ENCODE measurements around the gene TDRD5. TPM values are rescaled to one million over a fixed set of nuclear protein-coding genes. Genes with fewer than 3 reads are reported as not detected.

The TDRD5 gene
- not detected in 2 replicates for total RNA-seq (2012; rRNA removed)

GRCh38 chr1:179591592-179592580 lies at the start of gene TDRD5:
Gene TDRD5, plus strand, starts transcription at chr1:179591832. Its CDS starts 784 bp downstream, at chr1:179592616.
- Histone ChIP-seq H3K4me1 (ENCODE audit: control insufficient read depth, insufficient read depth, low read length) (no peaks in the 10 kb centered on the region), H3K27me3 (ENCODE audit: control insufficient read depth, insufficient read depth, low read length) (peaks cover 50% of the 10 kb centered on the region), H3K9ac (ENCODE audit: low read depth, low read length) (no peak within 1 kb of the TSS), H3K36me3 (ENCODE audit: insufficient read depth, low read length) (no peaks in the 10 kb centered on the region), H3K4me2 (ENCODE audit: low read length) (no peak within 1 kb of the TSS), H3K9me3 (replicated peaks; ENCODE audit: low read length) (no peaks in the 10 kb centered on the region), H3K4me3 (ENCODE audit: low read length) (no peak within 1 kb of the TSS)

GRCh38 chr1:179545321-179545720 lies 46.3 kb upstream of the TDRD5 start:
- Histone ChIP-seq H3K4me3 (ENCODE audit: low read length) (no peak overlapping the region), H3K9me3 (replicated peaks; ENCODE audit: low read length) (no peaks in the 10 kb centered on the region)

GRCh38 chr1:179547021-179547535 lies 44.6 kb upstream of the TDRD5 start:
- Histone ChIP-seq H3K9ac (ENCODE audit: low read depth, low read length) (no peak overlapping the region), H3K4me3 (ENCODE audit: low read length) (no peak overlapping the region), H3K4me1 (ENCODE audit: control insufficient read depth, insufficient read depth, low read length) (no peaks in the 10 kb centered on the region), H3K4me2 (ENCODE audit: low read length) (no peak overlapping the region), H3K9me3 (replicated peaks; ENCODE audit: low read length) (no peaks in the 10 kb centered on the region), H3K36me3 (ENCODE audit: insufficient read depth, low read length) (no peaks in the 10 kb centered on the region), H3K27me3 (ENCODE audit: control insufficient read depth, insufficient read depth, low read length) (peaks cover under 1% of the 10 kb centered on the region)

More at GRCh38 chr1:179545321-179545720, 46.3 kb upstream of the TDRD5 start:
- Histone ChIP-seq H3K4me1 (ENCODE audit: control insufficient read depth, insufficient read depth, low read length) (no peaks in the 10 kb centered on the region), H3K9ac (ENCODE audit: low read depth, low read length) (no peak overlapping the region), H3K36me3 (ENCODE audit: insufficient read depth, low read length) (no peaks in the 10 kb centered on the region), H3K27me3 (ENCODE audit: control insufficient read depth, insufficient read depth, low read length) (no peaks in the 10 kb centered on the region), H3K4me2 (ENCODE audit: low read length) (no peak overlapping the region)

- H3K4me2 ChIP-seq (ENCODE audit: low read length) = no peak overlapping the region
- no peaks in the 10 kb centered on the region for H3K9me3 ChIP-seq (replicated peaks; ENCODE audit: low read length)
- H3K4me1 ChIP-seq (ENCODE audit: control insufficient read depth, insufficient read depth, low read length) = no peaks in the 10 kb centered on the region
- no peak overlapping the region for H3K9ac ChIP-seq (ENCODE audit: low read depth, low read length)
- H3K27me3 ChIP-seq (ENCODE audit: control insufficient read depth, insufficient read depth, low read length) = peaks cover 7% of the 10 kb centered on the region
- H3K36me3 ChIP-seq (ENCODE audit: insufficient read depth, low read length) = no peaks in the 10 kb centered on the region
- H3K4me3 ChIP-seq (ENCODE audit: low read length) = no peak overlapping the region
Observed at GRCh38 chr1:179548666-179549367, 42.8 kb upstream of the TDRD5 start.

GRCh38 chr1:179549368-179549700 lies 42.3 kb upstream of the TDRD5 start:
- Histone ChIP-seq H3K9ac (ENCODE audit: low read depth, low read length) (no peak overlapping the region), H3K27me3 (ENCODE audit: control insufficient read depth, insufficient read depth, low read length) (peaks cover 7% of the 10 kb centered on the region), H3K36me3 (ENCODE audit: insufficient read depth, low read length) (no peaks in the 10 kb centered on the region), H3K4me1 (ENCODE audit: control insufficient read depth, insufficient read depth, low read length) (no peaks in the 10 kb centered on the region), H3K4me3 (ENCODE audit: low read length) (no peak overlapping the region), H3K4me2 (ENCODE audit: low read length) (no peak overlapping the region), H3K9me3 (replicated peaks; ENCODE audit: low read length) (no peaks in the 10 kb centered on the region)

GRCh38 chr1:179550746-179551682 lies 40.6 kb upstream of the TDRD5 start:
- Histone ChIP-seq H3K9me3 (replicated peaks; ENCODE audit: low read length) (no peaks in the 10 kb centered on the region), H3K27me3 (ENCODE audit: control insufficient read depth, insufficient read depth, low read length) (peaks cover 7% of the 10 kb centered on the region), H3K9ac (ENCODE audit: low read depth, low read length) (no peak overlapping the region), H3K4me1 (ENCODE audit: control insufficient read depth, insufficient read depth, low read length) (no peaks in the 10 kb centered on the region), H3K4me2 (ENCODE audit: low read length) (no peak overlapping the region), H3K4me3 (ENCODE audit: low read length) (no peak overlapping the region), H3K36me3 (ENCODE audit: insufficient read depth, low read length) (no peaks in the 10 kb centered on the region)

GRCh38 chr1:179554427-179554826 lies 37.2 kb upstream of the TDRD5 start:
- no peaks in the 10 kb centered on the region for H3K9me3 ChIP-seq (replicated peaks; ENCODE audit: low read length)
- peaks cover 7% of the 10 kb centered on the region for H3K27me3 ChIP-seq (ENCODE audit: control insufficient read depth, insufficient read depth, low read length)
- no peaks in the 10 kb centered on the region for H3K36me3 ChIP-seq (ENCODE audit: insufficient read depth, low read length)
- H3K4me1 ChIP-seq (ENCODE audit: control insufficient read depth, insufficient read depth, low read length) = no peaks in the 10 kb centered on the region
- H3K4me3 ChIP-seq (ENCODE audit: low read length) = no peak overlapping the region
- no peak overlapping the region for H3K9ac ChIP-seq (ENCODE audit: low read depth, low read length)
- H3K4me2 ChIP-seq (ENCODE audit: low read length) = no peak overlapping the region

GRCh38 chr1:179558078-179558477 lies 33.6 kb upstream of the TDRD5 start:
- H3K36me3 ChIP-seq (ENCODE audit: insufficient read depth, low read length) = no peaks in the 10 kb centered on the region
- H3K4me2 ChIP-seq (ENCODE audit: low read length) = no peak overlapping the region
- no peak overlapping the region for H3K4me3 ChIP-seq (ENCODE audit: low read length)
- H3K9ac ChIP-seq (ENCODE audit: low read depth, low read length) = no peak overlapping the region
- H3K4me1 ChIP-seq (ENCODE audit: control insufficient read depth, insufficient read depth, low read length) = no peaks in the 10 kb centered on the region
- no peaks in the 10 kb centered on the region for H3K27me3 ChIP-seq (ENCODE audit: control insufficient read depth, insufficient read depth, low read length)
- H3K9me3 ChIP-seq (replicated peaks; ENCODE audit: low read length) = no peaks in the 10 kb centered on the region

- Histone ChIP-seq H3K4me2 (ENCODE audit: low read length) (no peak within 1 kb of the TSS), H3K27me3 (ENCODE audit: control insufficient read depth, insufficient read depth, low read length) (peaks cover 51% of the 10 kb centered on the region), H3K36me3 (ENCODE audit: insufficient read depth, low read length) (no peaks in the 10 kb centered on the region), H3K9me3 (replicated peaks; ENCODE audit: low read length) (no peaks in the 10 kb centered on the region), H3K9ac (ENCODE audit: low read depth, low read length) (no peak within 1 kb of the TSS), H3K4me1 (ENCODE audit: control insufficient read depth, insufficient read depth, low read length) (no peaks in the 10 kb centered on the region), H3K4me3 (ENCODE audit: low read length) (no peak within 1 kb of the TSS)
Observed at GRCh38 chr1:179575497-179576314, 15.9 kb upstream of the TDRD5 start, which contains the start of gene NPHS2. Gene NPHS2, minus strand, starts transcription at chr1:179575948. Its CDS starts 84 bp downstream, at chr1:179575864.

GRCh38 chr1:179576509-179576908 lies 15.1 kb upstream of the TDRD5 start:
- no peak overlapping the region for H3K9ac ChIP-seq (ENCODE audit: low read depth, low read length)
- no peak overlapping the region for H3K4me2 ChIP-seq (ENCODE audit: low read length)
- H3K36me3 ChIP-seq (ENCODE audit: insufficient read depth, low read length) = no peaks in the 10 kb centered on the region
- no peaks in the 10 kb centered on the region for H3K4me1 ChIP-seq (ENCODE audit: control insufficient read depth, insufficient read depth, low read length)
- H3K9me3 ChIP-seq (replicated peaks; ENCODE audit: low read length) = no peaks in the 10 kb centered on the region
- H3K4me3 ChIP-seq (ENCODE audit: low read length) = no peak overlapping the region
- peaks cover 51% of the 10 kb centered on the region for H3K27me3 ChIP-seq (ENCODE audit: control insufficient read depth, insufficient read depth, low read length)
